Measurements from ENCODE around the gene WDR59.

DNA sequence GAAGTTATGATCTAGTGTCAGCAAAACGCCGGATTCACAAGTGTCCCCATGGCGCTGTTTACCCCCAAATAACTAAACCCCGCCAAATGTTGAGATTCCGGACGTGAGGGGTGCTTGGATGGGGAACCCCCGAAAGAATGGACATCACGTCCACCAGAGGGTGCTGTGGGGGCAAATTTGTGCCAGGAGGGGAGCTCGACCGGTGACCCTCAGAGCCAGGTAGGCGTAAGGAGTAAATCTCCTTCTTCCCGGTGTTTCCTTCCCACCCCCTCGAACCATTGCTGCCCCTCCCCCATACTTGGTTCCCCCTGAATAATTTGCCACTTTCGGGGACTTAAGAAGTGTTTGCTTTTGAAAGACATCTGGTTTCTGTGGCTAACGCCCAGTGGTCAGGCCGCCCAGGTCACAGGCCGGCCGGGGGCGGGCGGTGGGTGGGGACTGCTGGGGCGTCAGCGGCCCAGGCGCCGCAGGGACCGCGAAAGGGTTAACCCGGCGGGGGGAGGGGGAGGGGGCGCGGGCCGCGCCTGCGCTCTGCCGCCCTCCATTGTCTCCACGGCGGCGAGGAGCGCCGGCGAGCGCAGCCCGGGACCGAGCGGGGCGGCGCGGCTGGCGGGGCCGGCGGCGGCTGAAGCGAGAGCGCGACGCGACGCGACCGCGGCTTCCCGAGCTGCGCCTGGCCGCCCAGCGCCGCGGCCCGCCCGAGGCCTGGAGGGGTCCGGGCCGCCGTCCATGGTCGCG is 13.7 kb upstream of the WDR59 start, which contains the start of gene ZNRF1:
- TF ChIP-seq, protein P1, sequence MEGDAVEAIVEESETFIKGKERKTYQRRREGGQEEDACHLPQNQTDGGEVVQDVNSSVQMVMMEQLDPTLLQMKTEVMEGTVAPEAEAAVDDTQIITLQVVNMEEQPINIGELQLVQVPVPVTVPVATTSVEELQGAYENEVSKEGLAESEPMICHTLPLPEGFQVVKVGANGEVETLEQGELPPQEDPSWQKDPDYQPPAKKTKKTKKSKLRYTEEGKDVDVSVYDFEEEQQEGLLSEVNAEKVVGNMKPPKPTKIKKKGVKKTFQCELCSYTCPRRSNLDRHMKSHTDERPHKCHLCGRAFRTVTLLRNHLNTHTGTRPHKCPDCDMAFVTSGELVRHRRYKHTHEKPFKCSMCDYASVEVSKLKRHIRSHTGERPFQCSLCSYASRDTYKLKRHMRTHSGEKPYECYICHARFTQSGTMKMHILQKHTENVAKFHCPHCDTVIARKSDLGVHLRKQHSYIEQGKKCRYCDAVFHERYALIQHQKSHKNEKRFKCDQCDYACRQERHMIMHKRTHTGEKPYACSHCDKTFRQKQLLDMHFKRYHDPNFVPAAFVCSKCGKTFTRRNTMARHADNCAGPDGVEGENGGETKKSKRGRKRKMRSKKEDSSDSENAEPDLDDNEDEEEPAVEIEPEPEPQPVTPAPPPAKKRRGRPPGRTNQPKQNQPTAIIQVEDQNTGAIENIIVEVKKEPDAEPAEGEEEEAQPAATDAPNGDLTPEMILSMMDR (IDR thresholded peaks at IDR 0.05) = peak; percentile 77
- no peak for TF ChIP-seq EZH2 (IDR thresholded peaks at IDR 0.05; ENCODE audit: borderline replicate concordance, insufficient read depth, low read depth, low read length, poor library complexity, severe bottlenecking)
